BJ (cell line): ENCODE results near the gene CRB1. TPM values are rescaled to one million over a fixed set of nuclear protein-coding genes. Genes with fewer than 3 reads are reported as not detected.

ENCODE experiments used
- CTCF ChIA-PET: fragments of 350-600 bp; formaldehyde crosslinking; extraction: SDS; loops from one replicate; lab custom pipeline; 2021; ENCODE audit warnings: antibody characterized with exemption, inconsistent platforms; lab: Yijun Ruan, JAX
- POLR2A ChIA-PET: fragments of 300-600 bp; sonication (Branson Sonifier 250); formaldehyde crosslinking; extraction: SDS; loops from one replicate; lab custom pipeline; 2021; ENCODE audit warnings: antibody characterized with exemption; lab: Charles Lee
- DNase-seq: peaks from one replicate; pipeline ENCODE4 v3.0.0-alpha.2; 2011; ENCODE audit warnings: low read depth
- H3K27me3 ChIP-seq: 2 replicates; pipeline ENCODE4 v1.6.0; 2011; ENCODE audit warnings: low read length; ENCODE audit not compliant: control insufficient read depth, insufficient read depth
- H3K36me3 ChIP-seq: 2 replicates; pipeline ENCODE4 v1.5.1; 2011; ENCODE audit warnings: low read length; ENCODE audit not compliant: control insufficient read depth, insufficient read depth
- H3K4me3 ChIP-seq: 2 replicates; pipeline ENCODE4 v1.5.1; 2011; ENCODE audit warnings: low read depth, mild to moderate bottlenecking, control low read depth, low read length
- CTCF ChIP-seq: IDR thresholded peaks from 2 replicates; pipeline ENCODE4 v1.5.1; 2011; ENCODE audit warnings: low read depth, mild to moderate bottlenecking, control low read depth, inconsistent platforms, low read length, moderate library complexity; ENCODE audit not compliant: insufficient read depth
- polyA plus RNA-seq: library from polyadenylated mRNA; depleted of rRNA; stranded (reverse); fragments of >200 nt; gene quantifications from 2 replicates; pipeline ENCODE4 v1.2.3, GENCODE V29; 2011

CRB1 gene
- polyA plus RNA-seq, 1 experiment: 0.06 TPM

DNA sequence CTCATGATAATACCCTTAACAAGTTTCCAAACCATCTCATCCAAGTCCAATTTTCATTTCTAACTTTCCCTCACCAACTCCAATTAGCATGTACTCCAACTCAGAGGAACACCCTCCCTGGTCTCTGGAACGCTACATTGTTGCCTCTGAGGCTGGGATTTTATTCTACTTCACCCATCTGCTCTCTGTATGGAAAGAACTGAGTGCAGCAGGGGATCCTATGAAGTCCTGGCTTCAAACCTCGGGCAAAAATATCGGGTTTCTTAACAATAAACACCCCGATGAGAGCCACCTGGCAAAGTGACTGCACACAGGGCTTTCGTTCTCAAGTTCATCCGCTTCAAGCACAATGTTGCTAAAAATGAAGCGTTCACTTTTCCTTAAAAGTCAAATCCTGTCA, 99.6 kb downstream of the CRB1 start:
- ChIA-PET POLR2A (no interaction called here), CTCF (interaction anchor here (1.8 kb wide), 1 partner anchor 13 kb away, joined by 4 read pairs; no protein-coding TSS in a partner anchor)
- Histone ChIP-seq H3K4me3 (no peak overlapping the region), H3K36me3 (no peaks in the 10 kb centered on the region), H3K27me3 (no peaks in the 10 kb centered on the region)
- DNase-seq: no peak
- TF ChIP-seq CTCF: no peak

GRCh38 chr1:197374428-197374827, 106.4 kb downstream of the CRB1 start:
- no peak for DNase-seq
- Histone ChIP-seq H3K27me3 (no peaks in the 10 kb centered on the region), H3K4me3 (no peak overlapping the region), H3K36me3 (no peaks in the 10 kb centered on the region)
- no peak for TF ChIP-seq CTCF
- POLR2A ChIA-PET: no interaction called here
- CTCF ChIA-PET: no interaction called here

DNA sequence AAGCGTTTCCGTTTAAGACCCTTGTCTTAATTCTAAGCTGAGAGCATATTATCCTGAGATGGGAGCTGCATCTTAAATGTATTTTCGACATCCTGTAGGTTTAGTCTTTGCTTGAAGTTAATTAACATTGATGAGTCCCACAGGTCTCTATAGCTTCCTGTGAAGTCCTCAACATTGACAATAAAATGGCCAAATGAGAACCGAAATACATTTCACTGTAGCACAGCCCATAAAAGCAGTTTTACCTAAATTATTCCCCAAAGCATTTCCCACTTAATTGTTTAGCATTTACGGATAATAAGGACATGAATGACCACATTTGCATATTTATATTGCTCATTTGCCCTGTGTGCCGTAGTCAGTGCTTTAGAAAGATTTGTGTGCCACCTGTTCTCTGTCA, 116.4 kb downstream of the CRB1 start:
- no peak for DNase-seq
- POLR2A ChIA-PET: no interaction called here
- TF ChIP-seq CTCF: no peak
- no peaks in the 10 kb centered on the region for H3K27me3 ChIP-seq
- no peaks in the 10 kb centered on the region for H3K36me3 ChIP-seq
- H3K4me3 ChIP-seq: no peak overlapping the region
- CTCF ChIA-PET: interaction anchor here (0.5 kb wide), 1 partner anchor 18 kb away, joined by 3 read pairs; no protein-coding TSS in a partner anchor

GRCh38 chr1:197388801-197389200, 120.7 kb downstream of the CRB1 start:
- Histone ChIP-seq H3K4me3 (no peak overlapping the region), H3K36me3 (no peaks in the 10 kb centered on the region), H3K27me3 (no peaks in the 10 kb centered on the region)
- ChIA-PET POLR2A (no interaction called here), CTCF (no interaction called here)
- no peak for DNase-seq
- TF ChIP-seq CTCF: no peak

DNA sequence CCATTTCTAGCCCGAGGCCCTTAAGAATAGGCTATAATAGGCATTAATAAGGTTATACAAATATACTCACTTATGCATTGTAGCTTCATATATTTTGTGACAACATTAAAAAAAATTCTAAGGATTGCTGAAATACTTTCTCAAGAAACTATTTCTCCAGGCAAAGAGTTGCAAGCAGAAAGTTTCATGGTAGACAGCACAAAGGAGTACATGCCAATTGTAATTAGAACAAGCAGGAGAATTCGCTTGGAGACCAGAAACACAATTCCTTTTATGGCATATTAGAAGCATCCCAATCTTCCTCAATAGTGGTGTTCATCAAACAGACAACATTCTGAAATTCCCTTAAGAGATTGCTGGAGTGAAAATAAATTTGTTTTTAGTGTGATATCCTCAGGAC, 122.8 kb downstream of the CRB1 start:
- H3K36me3 ChIP-seq: no peaks in the 10 kb centered on the region
- ChIA-PET CTCF (interaction anchor here (2.9 kb wide), 1 partner anchor 9 kb away, joined by 12 read pairs; no protein-coding TSS in a partner anchor), POLR2A (no interaction called here)
- no peak overlapping the region for H3K4me3 ChIP-seq
- no peak for DNase-seq
- TF ChIP-seq CTCF: no peak
- H3K27me3 ChIP-seq: no peaks in the 10 kb centered on the region
